HG03025 (cell line): ENCODE measurements around the gene CANT1.

ENCODE experiments used
- ATAC-seq: cut with Tn5 transposase; IDR thresholded peaks from one replicate; pipeline ENCODE4 v1.9.1; 2021; ENCODE audit warnings: mild to moderate bottlenecking, moderate library complexity; ENCODE audit not compliant: unreplicated experiment, low FRiP score

Gene CANT1

DNA sequence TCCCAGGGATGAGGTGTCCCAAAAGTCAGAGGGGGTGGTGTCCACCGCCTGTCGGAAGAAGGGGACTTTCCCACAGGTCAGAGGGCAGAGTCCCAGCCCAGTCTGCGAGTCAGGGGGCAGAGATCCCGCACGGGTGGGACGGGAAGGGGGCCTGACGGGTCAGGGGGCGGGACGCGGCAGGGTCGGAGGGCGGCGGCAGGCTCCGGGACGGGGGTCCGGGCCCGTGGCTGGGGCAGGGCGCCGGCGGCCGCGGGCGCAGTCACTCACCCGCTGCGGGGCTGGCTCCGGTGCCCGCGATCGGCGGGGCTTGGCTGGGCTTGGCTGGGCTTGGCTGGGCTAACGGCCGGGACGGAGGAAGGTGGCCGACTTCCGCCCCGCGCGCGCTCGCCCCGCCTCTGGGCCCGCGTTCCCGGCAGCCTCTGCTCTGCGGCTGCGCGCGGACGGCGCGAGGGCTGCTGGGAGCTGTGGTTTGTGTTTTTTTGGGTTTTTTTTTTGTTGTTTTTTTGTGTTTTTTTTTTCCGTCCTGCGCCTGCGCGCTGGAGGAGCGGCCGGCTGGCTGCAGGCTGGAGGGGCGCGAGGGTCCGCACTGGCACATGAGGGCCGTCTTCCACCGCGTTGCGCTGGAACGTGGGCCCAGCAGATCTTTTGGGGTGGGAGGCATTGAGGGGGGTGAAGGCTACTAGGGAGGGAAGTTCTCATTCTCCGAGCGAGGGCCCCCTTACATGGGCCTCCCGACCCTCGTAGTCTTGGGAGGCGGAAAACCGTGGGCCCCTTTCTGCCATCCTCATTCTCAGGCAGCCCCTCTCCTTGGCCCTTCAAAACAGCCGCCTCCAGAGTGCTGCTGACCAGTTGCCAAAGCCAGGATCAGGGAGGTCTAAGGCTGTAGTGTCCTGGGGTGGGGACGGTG lies at the start of gene CANT1:
CANT1 (minus strand) TSS at position 368 of the 907 bp plus-strand sequence. CDS start 12,142 bp downstream, outside the sequence.
- peak; percentile 78 for ATAC-seq

DNA sequence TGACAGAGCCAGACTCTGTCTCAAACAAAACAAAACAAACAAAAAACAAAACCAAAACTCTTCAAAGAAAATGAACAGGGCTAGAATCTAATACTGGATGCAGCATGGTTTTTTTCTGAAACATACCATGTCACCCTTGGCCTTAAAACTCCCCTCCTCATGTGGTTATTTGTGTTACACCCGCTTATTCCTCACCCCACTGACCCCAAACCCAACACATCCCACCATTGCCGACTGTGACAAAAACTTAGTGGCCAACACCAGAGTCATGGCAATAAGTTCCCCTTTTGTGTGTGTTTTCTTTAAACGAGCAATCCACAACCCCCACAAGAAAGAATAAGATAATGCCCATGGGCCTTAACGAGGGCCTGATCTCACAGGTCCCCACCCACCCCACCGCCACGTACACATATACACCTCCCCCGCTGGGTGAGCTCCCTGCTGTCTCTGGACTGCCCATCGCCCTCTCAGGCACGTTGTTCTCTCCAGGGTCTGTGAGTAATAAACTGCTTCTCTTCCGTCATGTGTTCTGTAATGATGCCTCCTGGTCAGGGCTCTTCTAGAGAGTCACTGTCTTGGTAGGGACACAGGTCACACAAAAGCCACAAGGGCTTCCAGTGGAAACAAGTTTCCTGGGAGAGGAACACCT lies 48.3 kb upstream of the CANT1 start:
- no peak for ATAC-seq

DNA sequence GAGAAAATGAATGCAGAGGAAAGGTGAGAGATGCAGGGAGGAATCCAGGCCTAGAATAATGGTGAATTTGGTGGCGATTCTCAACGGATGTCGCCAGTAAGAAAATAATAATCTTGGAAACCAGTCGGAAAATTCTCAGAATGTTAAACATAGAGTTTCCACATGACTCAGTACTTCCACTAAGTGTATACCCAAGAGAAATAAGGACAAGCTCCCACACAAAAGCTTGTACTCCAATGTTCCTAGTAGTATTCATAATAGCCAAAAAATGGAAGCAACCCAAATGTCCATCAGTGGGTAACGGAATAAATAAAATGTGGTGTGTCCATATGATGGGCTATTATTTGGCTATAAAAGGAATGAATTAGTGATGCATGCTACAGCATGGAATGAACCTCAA lies 45.6 kb upstream of the CANT1 start:
- ATAC-seq, result no peak

DNA sequence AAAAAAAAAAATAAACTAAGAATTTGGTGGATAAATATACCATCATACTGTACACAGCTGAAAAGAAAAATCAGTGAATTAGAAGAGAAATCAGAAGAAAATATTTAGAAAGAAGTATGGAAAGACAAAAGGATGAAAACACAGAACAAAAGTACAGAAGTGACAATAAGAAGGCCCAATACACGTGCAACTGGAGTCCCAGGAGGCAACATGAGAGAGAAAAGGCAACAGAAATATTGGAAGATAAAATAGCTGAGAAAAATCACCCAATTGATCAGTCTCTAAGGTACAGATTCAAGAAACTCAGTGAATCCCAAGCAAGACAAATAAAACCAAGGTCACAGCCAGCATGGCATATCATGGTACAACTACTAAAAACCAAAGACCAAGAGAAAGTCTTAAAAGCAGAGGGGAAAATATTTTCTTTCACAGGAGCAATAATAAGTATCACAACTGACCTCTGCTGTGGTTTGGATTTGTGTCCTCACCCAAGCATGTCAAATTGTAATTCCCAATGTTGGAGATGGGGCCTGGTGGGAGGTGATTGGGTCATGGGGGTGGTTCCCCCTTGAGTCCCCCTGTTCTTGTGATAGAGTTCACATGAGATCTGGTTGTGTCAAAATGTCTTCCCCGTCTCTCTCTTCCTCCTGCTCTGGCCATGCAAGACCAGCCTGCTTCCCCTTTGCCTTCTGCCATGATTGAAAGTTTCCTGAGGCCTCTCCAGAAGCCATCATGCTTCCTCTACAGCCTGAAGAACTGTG lies 44.8 kb upstream of the CANT1 start:
- ATAC-seq, result no peak

DNA sequence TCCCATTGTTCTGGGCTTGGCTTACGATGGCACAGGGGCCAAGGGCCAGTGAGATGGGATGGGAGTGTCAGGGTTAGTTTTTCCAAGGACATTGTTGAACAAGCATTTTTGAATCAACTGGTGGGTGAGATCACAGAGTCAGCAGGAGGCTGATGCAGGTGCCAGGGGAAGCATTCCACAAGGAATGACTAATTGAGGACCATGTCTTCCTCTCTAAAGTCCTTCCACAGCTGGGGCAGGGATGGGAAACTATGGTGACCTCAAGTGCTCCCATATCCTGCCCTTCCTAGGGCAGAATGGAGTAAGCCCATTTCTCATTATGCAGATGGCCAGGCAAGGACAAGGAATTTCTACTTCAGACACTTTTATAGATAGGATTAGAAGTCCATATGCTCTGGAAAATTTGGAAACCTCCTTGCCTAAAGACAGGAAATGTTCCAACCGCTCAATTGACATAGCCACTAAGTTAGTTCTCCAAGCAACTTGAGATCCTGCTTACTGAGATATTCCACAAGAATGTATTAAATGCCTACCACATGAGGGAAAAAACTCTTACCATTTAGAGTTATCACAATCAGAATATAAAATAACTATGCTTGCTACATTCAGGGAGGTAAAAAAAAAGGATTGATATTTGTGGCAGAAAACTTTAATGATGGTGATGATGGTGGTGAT lies 43.8 kb upstream of the CANT1 start:
- ATAC-seq, result no peak

DNA sequence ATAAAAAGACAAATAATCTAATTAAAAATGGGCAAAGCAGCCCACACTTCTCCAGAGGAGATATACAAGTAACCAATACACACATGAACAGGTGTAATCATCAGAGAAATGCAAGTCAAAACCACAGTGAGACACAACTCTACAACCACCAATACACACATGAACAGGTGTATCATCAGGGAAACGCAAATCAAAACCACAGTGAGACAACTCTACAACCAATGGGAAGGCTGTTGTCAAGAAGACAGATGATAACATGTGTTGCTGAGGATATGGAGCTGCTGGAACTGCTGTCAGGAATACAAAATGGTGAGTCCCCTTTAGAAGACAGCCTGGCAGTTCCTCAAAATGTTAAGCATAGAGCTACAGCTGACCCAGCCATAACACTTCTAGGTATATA lies 42.6 kb upstream of the CANT1 start:
- no peak for ATAC-seq

DNA sequence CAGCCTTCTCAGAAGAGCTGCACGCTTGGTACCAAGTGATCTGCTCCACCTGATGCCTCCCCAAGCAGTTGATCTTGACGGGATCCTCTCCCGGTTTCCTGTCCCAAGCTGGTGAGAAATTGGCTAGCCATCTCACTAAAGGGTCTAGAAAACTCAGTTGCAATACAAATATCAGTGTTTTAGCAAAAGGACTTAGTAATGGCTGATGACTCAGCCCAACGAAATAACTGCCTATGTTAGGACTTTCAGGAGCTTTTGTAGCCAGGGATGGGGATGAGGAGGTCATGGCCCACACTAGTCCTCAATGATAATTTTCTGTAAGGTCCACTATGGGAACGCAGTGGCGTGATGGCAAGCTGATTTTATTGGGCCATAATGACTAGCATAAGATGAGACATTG lies 41.7 kb upstream of the CANT1 start:
- ATAC-seq, result no peak

DNA sequence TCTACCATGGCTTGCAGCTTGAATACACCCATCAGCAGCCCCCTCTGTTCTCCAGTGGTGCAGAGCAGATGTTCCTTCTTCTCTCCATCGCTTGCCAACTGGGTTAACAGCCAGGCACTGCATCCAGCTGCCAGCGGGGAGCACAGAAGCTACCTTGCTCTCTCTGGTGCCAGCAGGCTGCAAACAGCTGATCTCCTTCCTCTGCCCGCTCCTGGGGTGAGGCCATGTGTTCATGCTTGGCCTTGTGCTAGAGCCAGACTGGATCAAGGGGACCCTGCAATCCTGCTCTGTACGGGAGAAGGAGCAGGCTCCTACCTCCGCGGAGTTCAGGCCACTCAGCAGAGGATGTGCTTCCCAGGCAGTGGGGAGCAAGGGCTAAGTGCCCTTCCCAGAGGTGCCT lies 41.0 kb upstream of the CANT1 start:
- ATAC-seq, result no peak

DNA sequence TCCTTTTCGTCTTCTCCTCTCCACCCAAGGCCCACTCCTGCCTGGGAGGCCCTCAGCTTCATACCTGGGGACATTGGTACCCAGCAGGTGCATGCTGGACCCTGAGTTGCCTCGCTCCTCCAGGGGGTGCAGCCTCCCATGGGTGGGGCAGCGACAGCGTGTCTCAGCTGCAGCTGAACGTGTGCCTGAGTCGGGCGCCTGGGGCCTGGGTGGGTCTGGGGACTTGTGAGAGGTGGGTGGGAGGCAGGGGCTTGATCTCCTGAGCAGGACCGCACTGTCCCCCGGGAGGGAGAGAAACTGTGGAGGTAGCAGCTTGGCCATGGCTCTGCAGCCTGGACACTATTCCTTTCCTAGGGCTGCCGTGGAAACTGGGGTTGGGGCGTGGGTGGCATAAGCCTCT lies 40.3 kb upstream of the CANT1 start:
- ATAC-seq, result no peak

DNA sequence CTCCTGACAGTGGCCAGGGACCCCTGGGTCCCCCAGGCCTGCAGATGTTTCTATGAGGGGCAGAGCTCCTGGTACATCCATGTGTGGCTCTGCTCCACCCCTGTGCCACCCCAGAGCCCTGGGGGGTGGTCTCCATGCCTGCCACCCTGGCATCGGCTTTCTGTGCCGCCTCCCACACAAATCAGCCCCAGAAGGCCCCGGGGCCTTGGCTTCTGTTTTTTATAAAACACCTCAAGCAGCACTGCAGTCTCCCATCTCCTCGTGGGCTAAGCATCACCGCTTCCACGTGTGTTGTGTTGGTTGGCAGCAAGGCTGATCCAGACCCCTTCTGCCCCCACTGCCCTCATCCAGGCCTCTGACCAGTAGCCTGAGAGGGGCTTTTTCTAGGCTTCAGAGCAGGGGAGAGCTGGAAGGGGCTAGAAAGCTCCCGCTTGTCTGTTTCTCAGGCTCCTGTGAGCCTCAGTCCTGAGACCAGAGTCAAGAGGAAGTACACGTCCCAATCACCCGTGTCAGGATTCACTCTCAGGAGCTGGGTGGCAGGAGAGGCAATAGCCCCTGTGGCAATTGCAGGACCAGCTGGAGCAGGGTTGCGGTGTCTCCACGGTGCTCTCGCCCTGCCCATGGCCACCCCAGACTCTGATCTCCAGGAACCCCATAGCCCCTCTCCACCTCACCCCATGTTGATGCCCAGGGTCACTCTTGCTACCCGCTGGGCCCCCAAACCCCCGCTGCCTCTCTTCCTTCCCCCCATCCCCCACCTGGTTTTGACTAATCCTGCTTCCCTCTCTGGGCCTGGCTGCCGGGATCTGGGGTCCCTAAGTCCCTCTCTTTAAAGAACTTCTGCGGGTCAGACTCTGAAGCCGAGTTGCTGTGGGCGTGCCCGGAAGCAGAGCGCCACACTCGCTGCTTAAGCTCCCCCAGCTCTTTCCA lies 39.5 kb upstream of the CANT1 start:
- ATAC-seq, result no peak

DNA sequence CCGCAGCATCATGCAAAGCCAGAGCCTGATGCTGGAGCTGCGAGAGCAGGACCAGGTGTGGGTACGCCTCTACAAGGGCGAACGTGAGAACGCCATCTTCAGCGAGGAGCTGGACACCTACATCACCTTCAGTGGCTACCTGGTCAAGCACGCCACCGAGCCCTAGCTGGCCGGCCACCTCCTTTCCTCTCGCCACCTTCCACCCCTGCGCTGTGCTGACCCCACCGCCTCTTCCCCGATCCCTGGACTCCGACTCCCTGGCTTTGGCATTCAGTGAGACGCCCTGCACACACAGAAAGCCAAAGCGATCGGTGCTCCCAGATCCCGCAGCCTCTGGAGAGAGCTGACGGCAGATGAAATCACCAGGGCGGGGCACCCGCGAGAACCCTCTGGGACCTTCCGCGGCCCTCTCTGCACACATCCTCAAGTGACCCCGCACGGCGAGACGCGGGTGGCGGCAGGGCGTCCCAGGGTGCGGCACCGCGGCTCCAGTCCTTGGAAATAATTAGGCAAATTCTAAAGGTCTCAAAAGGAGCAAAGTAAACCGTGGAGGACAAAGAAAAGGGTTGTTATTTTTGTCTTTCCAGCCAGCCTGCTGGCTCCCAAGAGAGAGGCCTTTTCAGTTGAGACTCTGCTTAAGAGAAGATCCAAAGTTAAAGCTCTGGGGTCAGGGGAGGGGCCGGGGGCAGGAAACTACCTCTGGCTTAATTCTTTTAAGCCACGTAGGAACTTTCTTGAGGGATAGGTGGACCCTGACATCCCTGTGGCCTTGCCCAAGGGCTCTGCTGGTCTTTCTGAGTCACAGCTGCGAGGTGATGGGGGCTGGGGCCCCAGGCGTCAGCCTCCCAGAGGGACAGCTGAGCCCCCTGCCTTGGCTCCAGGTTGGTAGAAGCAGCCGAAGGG lies 38.6 kb upstream of the CANT1 start:
- ATAC-seq, result no peak

DNA sequence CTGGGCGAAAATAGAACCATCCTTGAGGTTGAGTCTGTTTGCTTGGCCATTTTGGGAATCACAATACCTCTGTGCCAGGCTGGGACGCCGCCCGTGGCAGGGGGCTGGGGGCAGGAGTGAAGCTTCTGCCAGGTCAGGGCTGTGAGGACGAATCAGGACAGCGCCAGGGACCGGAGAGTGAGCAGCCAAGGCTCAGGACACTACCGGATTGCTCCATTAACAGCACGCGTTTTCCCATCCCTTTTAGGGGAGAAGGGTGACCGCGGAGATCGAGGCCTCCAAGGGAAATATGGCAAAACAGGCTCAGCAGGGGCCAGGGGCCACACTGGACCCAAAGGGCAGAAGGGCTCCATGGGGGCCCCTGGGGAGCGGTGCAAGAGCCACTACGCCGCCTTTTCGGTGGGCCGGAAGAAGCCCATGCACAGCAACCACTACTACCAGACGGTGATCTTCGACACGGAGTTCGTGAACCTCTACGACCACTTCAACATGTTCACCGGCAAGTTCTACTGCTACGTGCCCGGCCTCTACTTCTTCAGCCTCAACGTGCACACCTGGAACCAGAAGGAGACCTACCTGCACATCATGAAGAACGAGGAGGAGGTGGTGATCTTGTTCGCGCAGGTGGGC lies 37.8 kb upstream of the CANT1 start:
- no peak for ATAC-seq

DNA sequence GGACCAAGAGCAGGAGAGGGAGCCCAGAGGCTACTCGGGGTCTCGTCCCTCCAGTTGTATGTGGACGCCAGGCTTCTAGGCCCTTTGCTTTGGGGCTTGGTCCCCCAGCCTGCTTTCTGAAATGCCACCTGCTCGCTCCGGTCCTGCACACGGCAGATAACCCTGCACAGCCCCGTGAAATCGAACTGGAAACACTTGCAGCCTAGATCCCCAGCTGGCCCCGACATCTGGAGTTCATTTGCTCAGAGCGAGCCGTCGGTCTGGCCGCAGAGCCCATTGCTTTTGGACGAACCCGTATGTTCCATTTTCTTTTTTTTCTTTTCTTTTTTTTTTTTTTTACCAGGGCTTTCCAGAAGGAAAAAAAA lies 37.3 kb upstream of the CANT1 start:
- no peak for ATAC-seq

DNA sequence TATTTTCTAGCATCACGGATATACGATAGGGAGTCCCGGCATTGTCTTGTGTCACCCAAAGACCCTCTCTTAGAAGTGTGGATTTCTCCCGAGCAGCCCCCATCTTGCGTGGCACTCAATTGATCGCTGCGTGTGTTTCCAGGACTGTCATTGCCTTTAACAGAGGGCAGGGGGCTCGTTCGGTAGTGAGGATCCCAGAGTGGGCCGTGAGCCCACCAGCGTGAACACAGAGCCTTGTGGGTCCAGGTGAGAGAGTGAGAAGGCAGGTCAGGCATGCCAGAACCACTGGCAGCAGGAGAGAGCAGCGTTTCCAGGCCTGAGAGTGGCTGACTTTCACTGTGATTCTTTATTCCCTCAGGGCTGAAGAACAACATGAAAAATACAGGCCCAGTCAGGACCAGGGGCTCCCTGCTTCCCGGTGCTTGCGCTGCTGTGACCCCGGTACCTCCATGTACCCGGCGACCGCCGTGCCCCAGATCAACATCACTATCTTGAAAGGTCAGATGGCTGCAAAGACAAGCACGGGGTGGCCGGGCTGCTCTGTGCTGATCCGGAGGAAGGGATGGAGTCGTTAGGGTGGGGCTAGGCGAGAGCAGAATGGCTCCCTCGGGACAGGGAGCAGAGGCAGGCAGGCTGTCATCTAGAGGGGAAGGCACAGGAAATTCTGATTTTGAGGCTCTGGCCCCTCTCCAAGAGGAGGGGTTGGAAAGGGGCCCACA lies 36.8 kb upstream of the CANT1 start:
- ATAC-seq, result no peak

DNA sequence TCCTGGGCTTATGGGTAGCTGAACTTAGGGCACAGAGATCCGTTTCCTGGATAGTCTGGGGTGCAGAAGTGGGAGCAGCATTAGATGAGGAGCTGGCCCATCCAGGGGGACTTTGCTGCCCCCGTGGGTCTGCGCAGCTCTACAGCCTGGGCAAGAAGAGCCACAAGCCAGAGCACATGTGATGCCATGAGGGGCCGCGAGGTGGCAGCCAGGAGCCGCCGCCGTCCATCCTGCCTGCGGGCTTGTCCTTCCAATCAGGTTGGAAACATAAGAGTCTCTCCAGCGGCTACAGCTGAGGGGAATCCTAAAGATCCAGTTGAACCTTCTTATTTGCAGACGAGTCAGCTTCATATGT lies 36.3 kb upstream of the CANT1 start:
- ATAC-seq, result no peak

DNA sequence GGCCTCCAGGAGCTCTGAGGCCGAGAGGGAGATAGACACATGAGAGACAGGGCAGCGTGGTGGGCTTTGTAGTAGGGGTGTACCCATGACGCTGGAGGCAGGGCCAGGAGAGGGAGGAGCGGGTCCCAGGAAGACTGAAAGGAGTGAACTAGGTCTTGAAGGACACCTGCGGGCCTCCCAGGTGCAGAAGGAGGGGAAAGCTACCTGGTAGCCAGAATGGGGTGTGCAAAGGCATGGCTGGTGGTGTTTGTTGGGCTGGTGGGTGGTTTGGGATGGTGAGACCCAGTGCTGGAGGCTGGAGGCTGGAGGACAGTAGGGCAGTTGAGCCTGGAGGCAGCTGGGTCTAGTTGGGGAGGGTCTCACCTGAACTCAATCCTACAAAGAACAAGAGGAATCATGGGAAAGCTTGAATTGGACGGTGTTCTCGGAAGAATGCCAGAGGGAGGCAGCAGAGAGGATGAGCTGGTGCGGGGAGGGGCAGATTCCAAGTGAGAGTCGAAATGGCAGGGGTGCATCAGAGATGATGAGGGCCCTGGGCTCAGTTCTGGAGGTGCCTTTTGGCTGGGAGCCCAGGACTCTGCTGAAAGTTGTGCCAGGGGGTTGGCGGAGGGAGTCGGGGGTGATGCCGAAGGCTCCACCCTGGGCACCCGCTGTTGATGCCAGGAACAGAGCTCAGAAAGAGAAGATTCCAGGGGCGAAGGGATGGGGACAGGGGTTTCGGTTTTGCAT lies 35.6 kb upstream of the CANT1 start:
- ATAC-seq, result no peak

DNA sequence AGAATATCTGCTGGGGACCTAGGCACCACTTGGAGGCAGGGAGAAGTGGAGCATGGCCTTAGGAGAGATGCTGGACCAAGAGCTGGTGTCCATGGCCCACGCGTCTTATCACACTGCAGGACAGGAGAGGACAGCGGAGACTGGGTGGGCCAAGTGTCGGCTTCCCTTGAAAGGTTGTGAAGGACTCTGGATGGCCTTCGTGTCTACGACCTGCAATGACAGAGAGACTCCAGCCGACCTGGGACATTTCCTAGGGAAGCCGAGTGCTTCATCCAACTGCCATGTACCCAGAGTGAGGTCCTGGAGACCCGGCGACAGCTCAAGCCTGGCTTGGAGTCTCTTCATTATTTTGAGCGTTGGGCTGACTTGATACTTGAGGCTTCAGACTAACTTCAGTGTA lies 34.9 kb upstream of the CANT1 start:
- no peak for ATAC-seq
